Smooth muscle cell (in vitro differentiated cells): Measurements from ENCODE around the gene FRMPD2. TPM values are rescaled to one million over a fixed set of nuclear protein-coding genes. Genes with fewer than 3 reads are reported as not detected.

Source experiments
- DNase-seq: peaks from one replicate; lab custom pipeline; 2025; ENCODE audit not compliant: unreplicated experiment; lab: John Stamatoyannopoulos, UW
- H2AFZ ChIP-seq: fragments of 200-600 bp; sonication (generic); 2 replicates; pipeline ENCODE4 v1.6.0; 2016; ENCODE audit warnings: antibody characterized with exemption, low read depth, mild to moderate bottlenecking
- H3F3A ChIP-seq: fragments of 200-600 bp; sonication (generic); 2 replicates; pipeline ENCODE4 v1.6.0; 2017; ENCODE audit warnings: antibody characterized with exemption, low read depth
- H3K27ac ChIP-seq: fragments of 200-600 bp; sonication (generic); 2 replicates; pipeline ENCODE4 v1.5.1; 2016; ENCODE audit warnings: low read depth, mild to moderate bottlenecking
- H3K27me3 ChIP-seq: fragments of 200-600 bp; sonication (generic); 2 replicates; pipeline ENCODE4 v1.6.1; 2016; ENCODE audit warnings: low read depth, mild to moderate bottlenecking
- H3K36me3 ChIP-seq: fragments of 200-600 bp; sonication (generic); 2 replicates; pipeline ENCODE4 v1.5.1; 2016; ENCODE audit warnings: low read depth
- H3K4me1 ChIP-seq: fragments of 200-600 bp; sonication (generic); 2 replicates; pipeline ENCODE4 v1.5.1; 2016; ENCODE audit warnings: low read depth
- H3K4me2 ChIP-seq: fragments of 200-600 bp; sonication (generic); 2 replicates; pipeline ENCODE4 v1.6.0; 2016; ENCODE audit warnings: mild to moderate bottlenecking
- H3K4me3 ChIP-seq: fragments of 200-600 bp; sonication (generic); 2 replicates; pipeline ENCODE4 v1.5.1; 2016; ENCODE audit warnings: mild to moderate bottlenecking
- H3K79me2 ChIP-seq: fragments of 200-600 bp; sonication (generic); 2 replicates; pipeline ENCODE4 v1.6.0; 2016; ENCODE audit warnings: low read depth, mild to moderate bottlenecking
- H3K9ac ChIP-seq: fragments of 200-600 bp; sonication (generic); 2 replicates; pipeline ENCODE4 v1.6.0; 2016; ENCODE audit warnings: low read depth
- H3K9me3 ChIP-seq: fragments of 200-600 bp; sonication (generic); replicated peaks from 2 replicates; pipeline ENCODE4 v1.5.1; 2016; ENCODE audit warnings: low read depth
- H4K20me1 ChIP-seq: fragments of 200-600 bp; sonication (generic); 2 replicates; pipeline ENCODE4 v1.6.0; 2016; ENCODE audit warnings: low read depth
- WGBS: methylation state at CpG from one replicate; pipeline ENCODE4 v1.1.7; 2016; ENCODE audit warnings: low lambda C conversion rate; 5-methylcytosine and 5-hydroxymethylcytosine counted together
- polyA plus RNA-seq: library from polyadenylated mRNA; unstranded; fragments of >200 nt; fragmentation: Nextera tagmentation; extraction: Ambion mirVana; gene quantifications from 2 replicates; pipeline ENCODE4 v1.2.1, GENCODE V29; 2016
- total RNA-seq: library from RNA; depleted of rRNA; stranded (reverse); fragments of >200 nt; gene quantifications from 2 replicates; pipeline ENCODE4 v1.2.3, GENCODE V29; 2014
- TF ChIP-seq, protein P1 (sequence below): fragments of 200-600 bp; sonication (generic); IDR thresholded peaks from 2 replicates; pipeline ENCODE4 v1.5.1; 2017; ENCODE audit warnings: borderline replicate concordance, mild to moderate bottlenecking, antibody characterized with exemption; ENCODE audit not compliant: insufficient read depth, poor library complexity, severe bottlenecking

Gene FRMPD2
- total and polyA plus RNA-seq, 2 experiments from 2014 or later, result 0.18 TPM; not detected in 1

DNA sequence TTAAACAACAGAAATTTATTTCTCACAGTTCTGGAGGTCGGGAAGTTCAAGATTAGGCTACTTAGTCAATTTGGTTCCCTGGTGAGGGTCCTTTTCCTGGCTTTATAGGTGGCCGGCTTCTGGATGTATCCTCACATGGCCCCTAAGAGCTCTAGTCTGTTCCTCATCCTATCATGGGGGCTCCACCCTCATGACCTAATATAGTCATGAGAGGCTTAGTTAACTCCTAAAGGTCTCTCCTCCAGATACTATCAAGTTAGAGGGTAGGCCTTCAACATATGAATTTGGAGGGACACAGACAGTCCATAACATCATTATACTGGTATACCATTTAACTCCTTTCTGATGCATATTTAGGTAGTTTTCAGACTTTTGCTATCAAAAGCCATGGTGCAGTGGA lies 39.6 kb upstream of the FRMPD2 start:
- peaks cover 99% of the 10 kb centered on the region for H4K20me1 ChIP-seq

DNA sequence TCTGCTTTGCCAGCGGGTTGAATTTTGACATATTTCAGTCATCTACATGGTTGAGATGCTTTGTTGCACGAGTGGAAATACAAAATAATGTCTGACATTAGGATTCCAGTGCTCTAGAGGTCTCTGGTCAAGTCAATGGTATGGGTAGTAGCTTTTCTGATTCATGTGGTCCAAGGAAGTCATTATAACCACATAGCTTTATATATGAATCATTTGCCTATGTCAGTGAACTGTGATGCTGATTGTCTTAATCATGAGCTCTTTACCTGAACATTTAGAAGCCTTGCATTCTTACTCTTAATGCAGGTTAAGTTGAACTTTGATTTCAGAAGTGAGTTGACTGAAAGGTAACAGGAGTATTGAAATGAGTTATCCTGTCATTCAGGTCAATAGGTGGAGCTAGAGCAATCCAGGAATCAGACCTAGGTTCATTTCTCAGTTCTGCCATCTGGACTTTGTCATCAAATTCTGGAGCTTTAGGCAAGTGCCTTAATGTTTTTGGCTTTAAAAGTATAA lies 35.3 kb upstream of the FRMPD2 start:
- Histone ChIP-seq H3K4me1 (peaks cover 19% of the 10 kb centered on the region), H3K9ac (no peak overlapping the region), H3K27ac (peak overlapping the region; percentile 25), H2AFZ (no peak overlapping the region), H3F3A (peaks cover 10% of the 10 kb centered on the region), H3K4me2 (no peak overlapping the region), H3K9me3 (no peaks in the 10 kb centered on the region), H3K36me3 (no peaks in the 10 kb centered on the region), H3K4me3 (no peak overlapping the region), H3K79me2 (peaks cover 76% of the 10 kb centered on the region), H3K27me3 (no peaks in the 10 kb centered on the region), H4K20me1 (peaks cover 78% of the 10 kb centered on the region)
- TF ChIP-seq, protein P1, sequence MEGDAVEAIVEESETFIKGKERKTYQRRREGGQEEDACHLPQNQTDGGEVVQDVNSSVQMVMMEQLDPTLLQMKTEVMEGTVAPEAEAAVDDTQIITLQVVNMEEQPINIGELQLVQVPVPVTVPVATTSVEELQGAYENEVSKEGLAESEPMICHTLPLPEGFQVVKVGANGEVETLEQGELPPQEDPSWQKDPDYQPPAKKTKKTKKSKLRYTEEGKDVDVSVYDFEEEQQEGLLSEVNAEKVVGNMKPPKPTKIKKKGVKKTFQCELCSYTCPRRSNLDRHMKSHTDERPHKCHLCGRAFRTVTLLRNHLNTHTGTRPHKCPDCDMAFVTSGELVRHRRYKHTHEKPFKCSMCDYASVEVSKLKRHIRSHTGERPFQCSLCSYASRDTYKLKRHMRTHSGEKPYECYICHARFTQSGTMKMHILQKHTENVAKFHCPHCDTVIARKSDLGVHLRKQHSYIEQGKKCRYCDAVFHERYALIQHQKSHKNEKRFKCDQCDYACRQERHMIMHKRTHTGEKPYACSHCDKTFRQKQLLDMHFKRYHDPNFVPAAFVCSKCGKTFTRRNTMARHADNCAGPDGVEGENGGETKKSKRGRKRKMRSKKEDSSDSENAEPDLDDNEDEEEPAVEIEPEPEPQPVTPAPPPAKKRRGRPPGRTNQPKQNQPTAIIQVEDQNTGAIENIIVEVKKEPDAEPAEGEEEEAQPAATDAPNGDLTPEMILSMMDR, result no peak
- 54% methylated on average over 2 of the region's 2 CpGs for WGBS
- DNase-seq, result no peak

More for the DNA sequence above, 39.6 kb upstream of the FRMPD2 start:
- WGBS, result 94% methylated on average over 2 of the region's 2 CpGs
- H3F3A ChIP-seq, result peaks cover 3% of the 10 kb centered on the region
- H3K9ac ChIP-seq, result no peak overlapping the region
- H3K79me2 ChIP-seq, result peaks cover 83% of the 10 kb centered on the region
- no peaks in the 10 kb centered on the region for H3K27me3 ChIP-seq
- no peaks in the 10 kb centered on the region for H3K36me3 ChIP-seq
- no peak overlapping the region for H3K4me2 ChIP-seq
- no peak overlapping the region for H3K27ac ChIP-seq
- H3K4me1 ChIP-seq, result peaks cover 1% of the 10 kb centered on the region
- TF ChIP-seq, protein P1, result no peak
- H2AFZ ChIP-seq, result no peak overlapping the region
- no peak for DNase-seq
- no peaks in the 10 kb centered on the region for H3K9me3 ChIP-seq
- H3K4me3 ChIP-seq, result no peak overlapping the region

DNA sequence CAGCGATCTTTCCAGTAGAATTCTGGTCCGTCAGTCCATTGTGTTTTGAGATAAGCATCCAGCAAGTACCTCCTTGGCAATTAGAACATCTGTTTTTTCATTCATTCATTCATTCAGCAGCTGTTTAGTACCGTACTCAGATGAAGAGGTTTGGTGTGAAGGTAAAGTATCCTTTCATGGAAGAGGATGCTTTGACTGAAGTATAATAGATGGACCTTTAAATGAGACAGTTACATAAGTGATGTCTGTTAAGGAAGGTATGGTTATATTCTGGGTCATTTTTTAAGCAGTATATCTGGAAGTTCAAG lies 33.2 kb upstream of the FRMPD2 start:
- TF ChIP-seq, protein P1, result no peak
- H2AFZ ChIP-seq, result peak overlapping the region; percentile 46
- WGBS, result 29% methylated on average over 3 of the region's 3 CpGs

DNA sequence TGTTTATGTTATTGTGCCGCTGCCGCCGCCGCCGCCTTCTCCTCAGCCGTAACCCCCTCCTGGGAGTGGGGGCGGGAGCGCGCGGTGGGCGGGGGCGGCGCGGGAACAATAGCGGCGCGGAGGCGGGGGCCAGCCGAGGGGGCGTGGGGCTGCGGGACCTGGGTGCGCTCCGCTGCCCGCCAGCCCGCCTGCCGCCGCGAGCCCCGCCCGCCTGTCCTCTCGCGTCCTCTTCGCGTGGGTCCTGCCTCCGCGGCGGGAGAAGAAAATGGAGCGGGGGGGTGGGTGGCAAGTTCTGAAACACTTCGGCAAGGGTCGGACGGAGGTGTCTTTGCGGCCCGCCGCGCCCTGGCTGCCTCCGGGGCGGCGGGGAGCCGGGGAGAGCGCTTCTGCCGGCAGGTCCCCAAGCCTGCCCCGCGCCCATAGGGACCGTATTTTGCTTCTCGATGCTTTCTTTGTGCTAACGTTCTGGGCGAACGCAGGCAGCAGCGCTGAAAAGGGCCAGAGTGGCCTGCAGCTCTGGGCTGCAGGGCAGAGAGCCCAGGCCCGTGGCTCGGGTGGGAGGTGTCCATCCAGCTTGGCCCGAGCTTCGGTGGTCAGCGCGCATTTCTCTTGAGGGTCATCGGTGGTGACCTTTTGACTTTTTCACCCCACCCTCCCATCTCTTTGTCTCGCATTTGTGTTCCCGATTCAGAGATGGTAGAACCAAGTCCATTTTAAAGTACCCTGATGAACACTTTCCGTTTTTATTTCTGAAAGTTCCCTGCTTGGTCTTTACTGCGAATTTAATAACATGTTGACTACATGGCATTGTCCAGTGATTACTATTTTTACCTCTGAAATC lies 32.6 kb upstream of the FRMPD2 start:
- Histone ChIP-seq H3K27me3 (no peaks in the 10 kb centered on the region), H3K79me2 (peaks cover 51% of the 10 kb centered on the region), H3K27ac (peak overlapping the region; percentile 89), H3K4me3 (peak overlapping the region; percentile 97), H3K9me3 (no peaks in the 10 kb centered on the region), H3K4me2 (peak overlapping the region; percentile 99), H3F3A (peaks cover 8% of the 10 kb centered on the region), H3K36me3 (no peaks in the 10 kb centered on the region), H4K20me1 (peaks cover 51% of the 10 kb centered on the region), H3K4me1 (peaks cover 19% of the 10 kb centered on the region), H2AFZ (peak overlapping the region; percentile 88), H3K9ac (peak overlapping the region; percentile 99)
- TF ChIP-seq, protein P1, result no peak
- peak; percentile 68 for DNase-seq
- WGBS, result 2% methylated on average over 62 of the region's 70 CpGs

More for the DNA sequence above, 33.2 kb upstream of the FRMPD2 start:
- peak overlapping the region; percentile 97 for H3K4me3 ChIP-seq
- peaks cover 19% of the 10 kb centered on the region for H3K4me1 ChIP-seq
- DNase-seq, result no peak
- H3K27me3 ChIP-seq, result no peaks in the 10 kb centered on the region
- H3K79me2 ChIP-seq, result peaks cover 56% of the 10 kb centered on the region
- peak overlapping the region; percentile 99 for H3K9ac ChIP-seq
- H3F3A ChIP-seq, result peaks cover 10% of the 10 kb centered on the region
- H4K20me1 ChIP-seq, result peaks cover 57% of the 10 kb centered on the region
- peak overlapping the region; percentile 99 for H3K4me2 ChIP-seq
- H3K9me3 ChIP-seq, result no peaks in the 10 kb centered on the region
- peak overlapping the region; percentile 89 for H3K27ac ChIP-seq
- H3K36me3 ChIP-seq, result no peaks in the 10 kb centered on the region
